Measurements from ENCODE around the gene SLC35F5. TPM values are rescaled to one million over a fixed set of nuclear protein-coding genes. Genes with fewer than 3 reads are reported as not detected.

Gene SLC35F5
- total RNA-seq, 2 experiments from 2014 or later = 18.3 to 19.2 TPM

- Histone ChIP-seq H3K4me1 (ENCODE audit: insufficient read depth, low read length) (peaks cover 4% of the 10 kb centered on the region), H3K27ac (ENCODE audit: low read depth in 1 of 2, low read length in 2 of 2) (no peak overlapping the region), H3K36me3 (ENCODE audit: insufficient read depth, low read length) (peaks cover 17% of the 10 kb centered on the region), H3K9me3 (ENCODE audit: control insufficient read depth in 1 of 2, insufficient read depth in 1 of 2, low read length in 2 of 2) (no peaks in the 10 kb centered on the region), H3K27me3 (ENCODE audit: control insufficient read depth in 1 of 2, insufficient read depth in 2 of 2, low read length in 2 of 2) (no peaks in the 10 kb centered on the region), H3K4me3 (ENCODE audit: low read length) (no peak overlapping the region)
- H3K36me3 Mint-ChIP-seq (ENCODE audit: low read depth) = peaks cover 54% of the 10 kb centered on the region
- CTCF ChIA-PET = no interaction called here
- no peaks in the 10 kb centered on the region for H3K9me3 Mint-ChIP-seq
- POLR2A ChIA-PET = no interaction called here
- DNase-seq (no peak), ATAC-seq (ENCODE audit: poor library complexity) (no peak)
- TF ChIP-seq CTCF (IDR thresholded peaks at IDR 0.05) = no peak
- H3K4me1 Mint-ChIP-seq (ENCODE audit: low read depth) = peaks cover 31% of the 10 kb centered on the region
- no peaks in the 10 kb centered on the region for H3K27me3 Mint-ChIP-seq
- intact Hi-C loops (cut with DNase I, micrococcal nuclease) = no loop called here
- H3K4me3 Mint-ChIP-seq = no peak overlapping the region
- no peak overlapping the region for H3K27ac Mint-ChIP-seq
Measured at GRCh38 chr2:113750385-113750784, 6.1 kb downstream of the SLC35F5 start.

- H3K36me3 Mint-ChIP-seq (ENCODE audit: low read depth) = peaks cover 84% of the 10 kb centered on the region
- Histone ChIP-seq H3K9me3 (ENCODE audit: control insufficient read depth in 1 of 2, insufficient read depth in 1 of 2, low read length in 2 of 2) (no peaks in the 10 kb centered on the region), H3K4me1 (ENCODE audit: insufficient read depth, low read length) (no peaks in the 10 kb centered on the region), H3K36me3 (ENCODE audit: insufficient read depth, low read length) (peaks cover 68% of the 10 kb centered on the region), H3K27ac (ENCODE audit: low read depth in 1 of 2, low read length in 2 of 2) (no peak overlapping the region), H3K27me3 (ENCODE audit: control insufficient read depth in 1 of 2, insufficient read depth in 2 of 2, low read length in 2 of 2) (no peaks in the 10 kb centered on the region), H3K4me3 (ENCODE audit: low read length) (no peak overlapping the region)
- H3K27me3 Mint-ChIP-seq = no peaks in the 10 kb centered on the region
- H3K4me3 Mint-ChIP-seq = no peak overlapping the region
- ChIA-PET POLR2A (no interaction called here), CTCF (no interaction called here)
- intact Hi-C loops (cut with DNase I, micrococcal nuclease) = no loop called here
- no peak overlapping the region for H3K27ac Mint-ChIP-seq
- no peak for DNase-seq
- no peak for TF ChIP-seq CTCF (IDR thresholded peaks at IDR 0.05)
- ATAC-seq (ENCODE audit: poor library complexity) = no peak
- H3K9me3 Mint-ChIP-seq = no peaks in the 10 kb centered on the region
- H3K4me1 Mint-ChIP-seq (ENCODE audit: low read depth) = no peaks in the 10 kb centered on the region
Measured at GRCh38 chr2:113741091-113741490, 15.4 kb downstream of the SLC35F5 start.

- Histone ChIP-seq H3K36me3 (ENCODE audit: insufficient read depth, low read length) (peaks cover 56% of the 10 kb centered on the region), H3K4me3 (ENCODE audit: low read length) (no peak overlapping the region), H3K27ac (ENCODE audit: low read depth in 1 of 2, low read length in 2 of 2) (no peak overlapping the region), H3K27me3 (ENCODE audit: control insufficient read depth in 1 of 2, insufficient read depth in 2 of 2, low read length in 2 of 2) (no peaks in the 10 kb centered on the region), H3K9me3 (ENCODE audit: control insufficient read depth in 1 of 2, insufficient read depth in 1 of 2, low read length in 2 of 2) (no peaks in the 10 kb centered on the region), H3K4me1 (ENCODE audit: insufficient read depth, low read length) (no peaks in the 10 kb centered on the region)
- no peaks in the 10 kb centered on the region for H3K4me1 Mint-ChIP-seq (ENCODE audit: low read depth)
- H3K27ac Mint-ChIP-seq = no peak overlapping the region
- no peak overlapping the region for H3K4me3 Mint-ChIP-seq
- ChIA-PET CTCF (no interaction called here), POLR2A (no interaction called here)
- H3K27me3 Mint-ChIP-seq = no peaks in the 10 kb centered on the region
- no peaks in the 10 kb centered on the region for H3K9me3 Mint-ChIP-seq
- DNase-seq (no peak), ATAC-seq (ENCODE audit: poor library complexity) (no peak)
- intact Hi-C loops (cut with DNase I, micrococcal nuclease) = no loop called here
- no peak for TF ChIP-seq CTCF (IDR thresholded peaks at IDR 0.05)
- peaks cover 72% of the 10 kb centered on the region for H3K36me3 Mint-ChIP-seq (ENCODE audit: low read depth)
Measured at GRCh38 chr2:113739849-113740248, 16.6 kb downstream of the SLC35F5 start.
